Stimulated activated CD4-positive, alpha-beta T cell treated with anti-CD3 and anti-CD28 coated beads, Interleukin-4, amount 100 ng/mL, for 48 hours (primary cell): ENCODE data around the gene TBPL2.
A peak's percentile ranks its signal among the peaks of the same experiment; 100 is the strongest.
"Not testable (repeated sequence)": the region's sequence is repeated elsewhere in the genome, so short reads cannot be mapped to it uniquely, and the experiment has no call there.

Source experiments
- DNase-seq, 2 donors: peaks; one replicate each; pipeline ENCODE4 v3.0.0-alpha.2; 2020; ENCODE audit warnings: low read depth in 2 of 2

Gene TBPL2

DNA sequence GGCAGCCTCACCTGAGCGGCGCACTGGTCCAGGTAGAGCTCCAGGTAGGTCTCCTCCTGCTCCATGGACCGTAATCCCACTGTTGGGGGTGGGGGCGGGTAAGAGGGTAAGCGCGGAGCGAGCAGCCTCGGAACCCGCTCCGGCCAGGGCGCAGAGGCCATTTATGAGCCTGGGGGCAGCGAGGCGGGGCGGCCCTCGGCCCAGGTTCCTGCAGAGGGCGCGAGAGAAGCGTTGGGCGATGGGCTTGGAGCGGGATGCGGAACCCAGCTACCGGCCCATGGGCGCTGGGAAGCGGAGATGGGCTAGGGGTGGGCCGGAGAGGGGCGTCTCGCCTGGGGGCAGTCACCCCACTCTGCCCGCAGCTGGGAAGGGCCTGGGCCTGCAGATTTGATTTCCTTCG is at the start of gene TBPL2:
TBPL2 (minus strand) TSS at position 232 of the 400 bp plus-strand sequence; CDS start at position 65, 167 bp downstream.
- no peak for DNase-seq

DNA sequence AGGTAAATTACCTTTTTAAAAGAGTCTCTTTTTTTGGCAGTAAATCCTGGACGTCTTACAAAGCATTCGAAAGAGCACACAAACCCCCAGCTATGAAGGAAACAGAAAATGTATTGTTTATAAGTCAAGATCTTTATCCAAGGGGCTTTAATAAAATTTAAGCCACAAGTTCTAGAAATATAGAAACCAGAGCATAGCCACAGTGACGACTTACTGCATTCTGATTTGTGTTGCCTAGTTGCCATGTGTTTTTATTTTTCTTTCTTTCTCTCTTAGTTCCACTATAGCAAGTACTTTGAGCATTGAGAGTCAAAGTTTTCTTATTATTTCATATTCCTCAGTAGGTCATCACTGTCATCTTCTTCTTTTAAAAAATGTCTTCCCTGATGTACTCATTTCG is 47.8 kb upstream of the TBPL2 start:
- DNase-seq: no peak

DNA sequence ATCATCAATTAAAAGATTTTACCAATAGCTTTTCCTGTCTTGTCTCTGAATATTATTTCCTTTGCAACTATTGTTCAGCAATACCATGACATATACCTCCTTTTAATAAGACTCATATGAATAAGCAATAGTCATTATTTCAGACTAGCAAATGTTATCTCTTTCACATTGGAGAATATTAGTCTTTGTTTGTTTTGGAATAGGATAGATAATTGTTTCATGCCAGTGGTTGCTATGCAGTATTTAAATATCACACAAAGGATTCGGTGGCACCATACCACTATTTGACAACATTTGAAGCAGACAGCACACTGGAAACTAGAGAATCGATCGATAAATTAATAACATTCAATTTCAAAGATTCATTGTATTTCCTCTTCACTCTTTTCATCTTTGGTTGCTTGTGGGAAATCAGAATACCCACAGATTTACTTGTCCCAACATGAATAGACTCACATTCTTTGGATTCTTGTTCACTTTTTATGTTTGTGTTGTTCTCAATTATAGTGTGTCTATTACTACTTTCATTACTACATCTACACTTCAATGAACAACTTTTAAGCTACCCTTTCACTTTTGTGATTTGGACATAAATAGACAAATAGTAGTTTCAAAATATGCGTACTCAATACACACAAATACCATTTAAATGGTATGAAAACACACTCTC is 42.7 kb upstream of the TBPL2 start:
- no peak for DNase-seq

DNA sequence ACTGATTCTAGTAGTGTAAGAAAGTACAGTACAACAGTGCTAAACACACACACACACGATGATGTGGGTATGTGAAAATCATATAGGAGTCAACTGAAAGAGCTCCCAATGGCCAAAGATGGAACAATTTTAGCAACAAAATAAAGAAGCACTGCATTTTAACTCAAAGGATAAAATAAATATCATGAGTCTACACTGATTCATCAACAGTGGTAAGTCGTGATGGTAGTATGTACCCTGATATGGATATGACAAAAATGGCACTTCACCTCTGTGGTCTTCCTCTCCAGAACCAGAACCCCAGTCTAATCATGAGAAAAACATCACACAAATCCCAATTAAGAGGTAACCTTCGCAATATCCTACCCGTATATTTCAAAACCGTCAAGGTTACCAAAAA is 41.4 kb upstream of the TBPL2 start:
- DNase-seq: no peak

DNA sequence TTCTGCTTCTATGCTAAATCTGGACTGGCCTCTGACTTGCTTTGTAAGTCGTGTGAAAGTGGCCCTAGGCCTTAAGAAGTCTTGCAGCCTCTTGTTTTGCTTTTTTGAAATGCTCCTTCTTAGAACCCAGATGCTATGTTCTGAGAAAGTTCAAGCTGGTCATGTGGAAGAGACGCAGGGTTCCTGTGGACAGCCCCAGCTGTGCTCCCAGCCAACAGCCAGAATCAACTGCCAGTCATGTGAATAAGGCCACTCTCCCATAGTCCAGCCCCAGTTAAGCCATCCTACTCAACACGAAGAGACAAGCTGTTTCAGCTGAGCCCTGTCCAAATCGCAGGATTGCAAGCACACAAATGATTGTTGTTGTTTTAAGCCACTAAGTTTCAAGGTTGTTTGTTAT is 37.3 kb upstream of the TBPL2 start:
- DNase-seq: no peak

DNA sequence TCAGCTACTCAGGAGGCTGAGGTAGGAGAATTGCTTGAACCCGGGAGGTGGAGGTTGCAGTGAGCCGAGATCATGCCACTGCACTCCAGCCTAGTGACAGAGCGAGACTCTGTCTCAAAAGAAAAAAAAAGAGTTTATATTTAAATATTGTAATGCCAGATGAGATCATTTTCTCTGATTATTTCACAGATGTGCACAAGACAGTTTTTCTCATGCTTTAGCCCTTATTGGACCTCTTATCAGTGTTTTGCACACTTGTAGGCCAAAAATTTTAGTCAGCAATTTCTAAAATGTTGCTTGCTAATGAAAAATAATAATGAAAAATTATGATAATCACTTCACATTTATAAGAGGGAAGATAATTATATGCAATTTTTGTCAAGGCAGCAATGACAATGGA is 36.0 kb upstream of the TBPL2 start:
- not testable (repeated sequence) for DNase-seq

DNA sequence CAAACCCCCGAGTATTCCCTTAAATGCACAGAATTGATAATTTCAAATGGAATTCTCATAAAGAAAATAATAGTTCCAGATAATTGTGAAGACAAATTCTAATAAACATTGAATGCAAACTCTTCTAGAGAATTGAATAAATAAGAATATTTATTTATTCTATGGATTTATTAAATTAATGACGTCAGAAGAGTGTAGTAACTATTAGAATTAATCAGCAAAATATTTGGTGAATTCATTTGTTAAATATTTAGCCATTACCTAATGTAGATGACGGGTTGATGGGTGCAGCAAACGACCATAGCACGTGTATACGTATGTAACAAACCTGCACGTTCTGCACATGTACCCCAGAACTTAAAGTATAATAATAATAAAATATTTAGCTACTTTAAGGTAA is 33.4 kb upstream of the TBPL2 start:
- no peak for DNase-seq

DNA sequence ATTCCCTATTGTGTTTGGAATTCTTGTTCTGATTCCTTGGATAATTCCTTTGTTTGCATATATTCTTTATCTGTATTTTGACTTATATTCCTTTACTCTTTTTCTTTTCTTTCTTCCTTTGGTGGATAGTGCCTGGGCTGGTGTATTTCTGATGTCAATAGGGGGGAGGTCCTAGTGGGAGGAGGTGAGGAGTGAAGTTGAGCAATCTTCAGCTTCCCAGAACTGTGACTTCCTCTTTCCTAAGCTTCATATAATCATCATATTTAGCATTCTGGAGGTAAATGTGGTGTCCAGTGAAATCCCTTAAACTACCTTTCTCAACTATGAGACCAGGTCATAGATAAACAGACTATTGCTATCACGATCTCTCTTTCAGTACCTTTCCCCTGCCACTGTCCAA is 29.6 kb upstream of the TBPL2 start:
- DNase-seq: no peak

DNA sequence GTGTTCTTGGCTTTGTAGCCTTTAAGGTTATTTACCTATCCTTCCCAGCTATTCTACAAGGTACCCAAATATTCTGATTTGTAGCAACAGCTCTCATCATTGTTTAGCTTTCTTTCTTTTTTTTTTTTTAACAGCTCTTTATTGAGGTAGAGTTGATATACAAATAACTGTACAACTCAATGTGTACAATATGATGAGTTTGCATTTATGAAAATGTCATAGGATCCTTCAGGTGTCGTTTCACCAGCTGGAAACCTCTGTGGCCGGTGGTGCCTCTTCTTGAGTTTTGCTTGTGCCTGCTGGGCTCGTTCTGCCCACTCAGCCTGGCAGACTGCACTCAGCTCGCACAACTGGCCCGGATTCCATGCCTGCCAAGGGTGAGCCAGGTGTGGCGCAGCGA is 26.9 kb upstream of the TBPL2 start:
- DNase-seq: no peak

DNA sequence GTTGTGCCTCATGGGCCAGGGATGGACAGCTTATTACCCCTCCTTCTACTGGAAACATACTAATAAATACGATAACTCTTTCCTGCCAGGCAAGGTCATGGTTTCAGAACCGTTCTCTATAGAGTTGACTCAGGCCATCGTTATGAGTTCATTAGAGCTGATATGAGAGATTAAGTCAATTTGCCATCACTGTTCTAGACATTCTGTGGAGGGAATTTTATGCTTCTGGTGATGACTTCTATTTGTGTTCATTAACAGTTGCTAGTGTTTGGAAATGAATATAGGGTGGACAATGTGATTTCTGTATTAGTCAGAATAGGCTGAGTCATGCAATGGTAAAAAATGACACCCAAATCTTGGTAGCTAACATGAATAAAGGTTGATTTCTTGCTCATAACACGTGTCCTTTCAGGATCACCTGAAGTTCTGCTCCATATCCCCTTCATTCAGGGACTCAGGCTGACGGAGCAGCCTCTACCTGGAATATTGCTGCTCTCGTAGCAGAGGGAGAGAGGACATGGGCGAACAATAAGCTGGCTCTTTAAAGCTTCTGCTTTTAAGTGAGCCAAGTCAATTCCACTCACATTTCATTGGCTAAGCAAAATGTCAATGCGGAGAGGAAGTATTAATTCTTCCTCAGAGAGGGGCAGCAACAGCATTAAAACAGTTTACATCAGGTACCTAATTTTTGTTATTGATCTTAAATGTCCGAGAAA is 18.5 kb upstream of the TBPL2 start:
- DNase-seq: no peak

DNA sequence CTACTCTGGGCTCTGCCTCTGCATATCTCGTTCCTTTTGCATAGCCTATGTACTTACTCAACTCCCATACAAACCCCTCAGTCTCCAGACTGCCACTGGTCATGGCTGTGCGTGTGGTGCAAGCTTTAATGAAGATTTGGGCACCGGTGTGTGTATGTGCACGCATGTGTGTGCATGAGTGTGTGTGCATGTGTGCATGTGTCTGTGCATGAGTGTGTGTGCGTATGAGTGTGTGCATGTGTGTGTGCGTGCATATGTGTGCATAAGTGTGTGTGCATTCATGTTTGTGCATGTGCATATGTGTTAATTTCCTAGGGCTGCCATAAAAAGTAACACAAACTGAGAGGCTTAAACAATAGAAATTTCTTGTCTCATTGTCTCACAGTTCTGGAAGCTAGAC is 17.1 kb upstream of the TBPL2 start:
- DNase-seq: no peak

DNA sequence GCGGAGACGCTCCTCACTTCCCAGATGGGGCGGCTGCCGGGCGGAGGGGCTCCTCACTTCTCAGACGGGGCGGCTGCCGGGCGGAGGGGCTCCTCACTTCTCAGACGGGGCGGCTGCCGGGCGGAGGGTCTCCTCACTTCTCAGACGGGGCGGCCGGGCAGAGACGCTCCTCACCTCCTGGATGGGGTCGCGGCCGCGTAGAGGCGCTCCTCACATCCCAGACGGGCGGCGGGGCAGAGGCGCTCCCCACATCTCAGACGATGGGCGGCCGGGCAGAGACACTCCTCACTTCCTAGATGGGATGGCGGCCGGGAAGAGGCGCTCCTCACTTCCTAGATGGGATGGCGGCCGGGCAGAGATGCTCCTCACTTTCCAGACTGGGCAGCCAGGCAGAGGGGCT is 16.0 kb upstream of the TBPL2 start:
- DNase-seq: not testable (repeated sequence)

DNA sequence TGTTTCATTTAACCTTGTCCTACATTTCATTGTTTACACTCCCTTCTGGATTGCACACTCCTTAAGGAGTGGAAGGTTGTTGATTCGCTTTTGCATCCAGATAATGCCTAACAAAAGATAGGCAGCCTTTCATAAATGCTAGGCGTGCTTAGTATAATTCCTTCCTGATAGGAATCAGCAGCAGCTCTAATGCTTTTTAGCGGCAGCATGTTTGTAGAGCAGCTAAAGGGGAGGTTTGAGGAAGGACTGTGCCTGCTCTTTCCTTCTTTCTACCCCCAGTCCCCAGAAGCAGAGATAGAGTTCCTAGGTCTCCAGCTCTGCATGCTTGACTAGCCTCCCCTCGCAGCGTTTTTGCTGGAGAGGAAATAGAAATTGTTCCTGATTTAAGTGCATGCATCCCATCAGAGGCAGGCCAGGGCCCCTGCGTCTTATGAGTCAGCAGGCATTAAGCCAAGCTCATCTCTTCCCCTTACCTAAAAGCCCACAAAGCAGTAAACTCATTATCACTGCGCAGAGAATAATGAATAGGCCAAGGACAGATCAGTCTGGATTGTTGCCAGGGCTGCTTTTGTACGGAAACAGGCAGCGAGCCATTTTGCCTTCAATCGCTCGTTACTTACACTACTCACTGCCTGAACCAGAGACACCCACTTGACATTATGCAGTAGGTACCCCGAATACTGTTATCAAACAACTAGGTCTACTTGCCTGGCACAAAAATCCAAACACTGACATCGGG is 14.0 kb upstream of the TBPL2 start:
- no peak for DNase-seq

DNA sequence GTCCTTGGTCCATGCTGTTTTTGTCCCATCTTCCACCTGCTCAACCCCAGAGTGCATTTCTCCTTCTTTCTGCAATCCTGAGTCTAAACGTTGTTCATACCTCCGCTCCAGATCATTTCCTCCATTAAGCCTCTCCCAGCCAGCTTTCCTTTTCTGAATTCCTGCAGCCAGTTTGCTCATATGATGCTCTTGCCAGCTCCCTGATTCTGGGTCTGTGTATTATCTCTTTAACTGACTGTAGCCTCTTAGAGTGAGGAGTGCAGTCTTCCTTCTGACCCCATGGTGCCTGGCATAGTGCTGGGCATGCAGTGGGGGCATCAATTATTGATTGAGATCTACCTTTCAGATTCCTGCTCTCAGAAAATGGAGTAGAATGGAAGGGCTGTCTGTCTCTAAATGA is 11.5 kb upstream of the TBPL2 start:
- no peak for DNase-seq

DNA sequence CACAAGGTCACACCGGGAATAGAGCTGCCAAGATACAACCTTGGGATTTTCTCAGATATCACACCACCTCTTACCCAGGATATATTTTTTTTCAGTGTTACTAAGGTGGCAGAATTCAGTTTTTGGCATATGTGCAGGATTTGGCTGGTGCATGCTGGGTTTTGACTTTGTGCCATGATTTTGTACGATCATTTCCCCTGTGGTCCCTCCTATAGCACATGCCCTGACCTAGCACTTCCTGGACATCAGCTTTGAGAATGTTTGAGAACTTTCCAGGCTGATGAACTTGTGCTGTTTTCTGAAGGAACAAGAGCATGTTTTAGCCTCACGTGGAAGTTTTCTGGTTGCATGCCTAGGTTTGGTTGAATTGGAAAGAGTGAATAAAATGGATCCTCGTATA is 11.0 kb upstream of the TBPL2 start:
- no peak for DNase-seq

DNA sequence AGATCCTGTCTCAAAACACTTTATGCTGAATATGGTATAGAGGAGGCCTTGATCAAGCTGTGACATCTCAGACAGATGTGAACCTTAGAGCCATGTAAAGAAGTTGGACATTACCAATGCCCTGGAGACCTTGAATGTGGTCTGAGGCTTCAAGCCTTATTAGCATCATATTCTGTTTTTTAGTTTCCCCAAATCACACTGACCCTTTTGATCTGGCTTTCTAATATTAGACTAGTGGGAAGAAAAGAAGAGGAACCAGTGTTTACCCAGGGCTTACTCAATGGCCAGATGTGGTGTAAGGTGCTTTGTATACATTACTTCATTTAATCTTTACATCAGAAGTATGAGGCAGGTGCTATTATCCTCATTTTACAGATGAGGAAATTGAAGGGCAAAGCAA is 10.6 kb upstream of the TBPL2 start:
- DNase-seq: no peak

DNA sequence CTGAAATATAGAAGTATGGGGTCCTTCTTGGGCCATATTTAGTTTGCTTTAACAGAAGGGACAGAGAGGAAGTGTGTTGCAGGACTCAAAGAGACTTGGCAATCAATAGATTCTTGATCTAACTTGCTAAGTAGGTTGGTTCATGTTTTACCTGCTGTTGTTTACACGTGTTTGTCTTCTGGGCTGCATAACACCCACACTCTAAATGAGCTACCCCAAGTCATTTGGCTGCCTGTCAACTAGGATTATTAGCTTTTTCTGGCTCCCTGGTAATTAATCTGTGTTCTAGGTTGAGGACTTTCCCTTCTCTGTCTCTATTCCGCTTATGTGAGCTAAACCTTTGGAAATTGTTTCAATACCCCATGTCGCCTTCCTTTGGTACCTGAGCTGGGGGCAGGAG is 10.1 kb upstream of the TBPL2 start:
- no peak for DNase-seq

DNA sequence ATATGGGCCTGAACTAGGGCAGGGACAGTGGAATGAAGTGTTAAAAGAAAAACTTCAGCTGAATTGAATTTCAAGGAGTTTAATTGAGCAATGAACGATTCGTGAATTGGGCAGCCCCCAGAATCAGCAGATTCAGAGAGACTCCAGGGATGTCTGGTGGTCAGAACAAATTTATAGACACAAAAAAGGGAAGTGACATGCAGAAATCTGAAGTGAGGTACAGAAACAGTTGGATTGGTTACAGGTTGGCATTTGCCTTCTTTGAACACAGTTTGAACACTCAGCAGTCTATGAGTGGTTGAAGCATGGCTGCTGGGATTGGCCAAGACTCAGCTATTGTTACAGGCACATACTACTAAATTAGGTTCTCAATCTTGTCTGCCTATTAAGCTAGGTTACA is 9.7 kb upstream of the TBPL2 start:
- DNase-seq: no peak

DNA sequence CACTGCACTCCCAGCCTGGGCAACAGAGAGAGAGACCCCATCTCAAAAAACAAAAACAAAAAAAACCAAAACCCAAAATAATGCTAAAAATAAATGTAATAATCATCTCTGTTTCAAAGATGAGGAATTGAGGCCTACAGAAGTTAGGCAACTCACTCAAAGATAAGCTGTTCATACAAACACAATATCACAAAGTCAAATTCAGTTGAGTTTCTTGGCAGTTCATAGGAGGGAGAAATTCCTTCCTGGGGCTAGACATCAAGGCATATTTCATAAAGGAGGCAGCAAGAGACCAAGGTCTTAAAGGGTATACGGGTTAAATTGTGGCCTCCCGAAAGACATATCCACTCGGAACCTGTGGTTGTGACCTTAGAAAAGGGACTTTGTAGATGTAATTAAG is 8.7 kb upstream of the TBPL2 start:
- no peak for DNase-seq

DNA sequence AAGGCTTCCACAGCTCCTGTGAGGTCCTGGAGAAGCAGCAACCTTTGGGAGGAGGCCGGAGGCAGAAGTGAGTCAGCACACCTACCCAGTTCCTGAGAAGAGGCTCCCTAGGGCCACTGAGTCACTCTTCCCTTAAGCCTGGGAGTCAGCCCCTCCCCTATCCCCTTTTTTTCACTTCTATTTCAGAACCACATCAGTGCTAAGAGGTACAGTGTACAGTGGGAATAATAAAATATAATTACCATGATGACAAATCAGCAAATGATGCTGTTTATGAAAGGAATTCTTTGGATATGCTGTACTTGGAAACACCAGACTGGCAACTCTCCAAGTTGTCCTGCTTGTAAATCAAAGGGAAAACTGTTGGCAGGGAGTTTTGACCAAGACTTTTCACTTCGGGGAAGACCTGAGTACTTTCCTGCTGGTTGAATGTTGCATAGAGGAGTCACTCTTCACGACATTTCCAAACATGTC is 7.8 kb upstream of the TBPL2 start:
- DNase-seq: peak in 1 of 2 donors; percentile 52

DNA sequence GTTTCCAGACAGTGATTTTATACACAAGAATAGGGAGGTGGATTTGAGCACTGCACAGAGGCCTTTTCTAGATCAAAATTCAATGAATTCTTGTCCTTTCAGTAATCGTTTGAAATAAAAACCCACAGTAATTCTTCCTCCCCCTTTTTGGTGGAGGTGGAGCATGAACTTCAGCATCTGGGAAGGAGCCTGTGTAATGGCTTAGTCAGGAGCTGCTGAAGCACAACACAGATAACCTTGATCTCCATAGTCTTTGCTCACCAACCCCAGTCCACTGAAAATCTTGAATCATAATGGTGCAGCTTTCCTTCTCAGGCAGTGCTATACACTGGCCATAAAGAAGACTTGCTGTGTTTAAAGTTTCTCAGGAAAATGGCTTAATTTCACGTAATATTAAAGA is 6.4 kb upstream of the TBPL2 start:
- no peak for DNase-seq

DNA sequence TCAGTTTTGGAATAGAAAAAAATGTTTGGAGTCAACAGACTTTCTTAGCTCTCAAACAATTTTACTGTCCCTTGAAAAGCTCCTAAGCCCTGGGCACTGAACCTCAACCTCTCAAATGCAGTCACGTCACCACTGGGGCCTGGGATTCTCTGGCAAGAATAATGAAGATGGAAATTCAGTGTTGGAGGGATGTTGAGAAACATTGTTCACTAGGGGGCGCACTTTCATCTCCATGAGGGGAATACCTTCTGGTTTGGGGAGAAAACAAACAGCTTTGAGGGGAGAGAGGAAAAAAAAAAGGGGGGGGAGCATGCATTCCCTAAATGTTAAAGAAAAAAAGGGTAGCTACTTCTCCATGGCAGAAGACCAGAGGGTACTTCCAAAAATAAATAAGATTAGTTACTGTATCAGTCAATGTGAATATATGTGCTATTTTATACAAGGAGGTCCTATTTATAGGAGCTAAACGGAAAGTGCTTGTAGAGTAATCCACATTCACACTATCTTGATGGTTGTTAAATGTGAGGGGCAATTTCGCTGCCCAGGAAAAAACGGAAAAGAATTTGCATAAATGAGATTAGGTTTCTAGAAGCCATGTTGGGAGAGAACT is 5.8 kb upstream of the TBPL2 start:
- peak; percentile 39 to 46 for DNase-seq
